Activated naive CD8-positive, alpha-beta T cell treated with anti-CD3 and anti-CD28 coated beads for 36 hours (primary cell): Measurements from ENCODE around the gene HLA-DMA. TPM values are rescaled to one million over a fixed set of nuclear protein-coding genes. Genes with fewer than 3 reads are reported as not detected.

ENCODE experiments used
- DNase-seq: peaks from one replicate; pipeline ENCODE4 v3.0.0; 2021
- H3K27ac Mint-ChIP-seq: one replicate; pipeline ENCODE4 v1.8.0; 2022; ENCODE audit warnings: mild to moderate bottlenecking, moderate library complexity, mixed read lengths
- H3K27me3 Mint-ChIP-seq: one replicate; pipeline ENCODE4 v1.8.0; 2022; ENCODE audit warnings: mild to moderate bottlenecking, mixed read lengths
- H3K36me3 Mint-ChIP-seq: one replicate; pipeline ENCODE4 v1.8.0; 2021; ENCODE audit warnings: mild to moderate bottlenecking, mixed read lengths
- H3K4me1 Mint-ChIP-seq: one replicate; pipeline ENCODE4 v1.8.0; 2021; ENCODE audit warnings: mixed read lengths
- H3K4me3 Mint-ChIP-seq: one replicate; pipeline ENCODE4 v1.8.0; 2022; ENCODE audit warnings: mild to moderate bottlenecking, moderate library complexity, mixed read lengths
- H3K9me3 Mint-ChIP-seq: one replicate; pipeline ENCODE4 v1.8.0; 2022; ENCODE audit warnings: mixed read lengths
- total RNA-seq, 2 experiments: library from RNA; stranded (reverse); gene quantifications; one replicate each; pipeline ENCODE4 v1.2.3, GENCODE V29; 2021

Gene HLA-DMA
- total RNA-seq, 2 experiments from 2014 or later, result 15.8 to 16.9 TPM

DNA sequence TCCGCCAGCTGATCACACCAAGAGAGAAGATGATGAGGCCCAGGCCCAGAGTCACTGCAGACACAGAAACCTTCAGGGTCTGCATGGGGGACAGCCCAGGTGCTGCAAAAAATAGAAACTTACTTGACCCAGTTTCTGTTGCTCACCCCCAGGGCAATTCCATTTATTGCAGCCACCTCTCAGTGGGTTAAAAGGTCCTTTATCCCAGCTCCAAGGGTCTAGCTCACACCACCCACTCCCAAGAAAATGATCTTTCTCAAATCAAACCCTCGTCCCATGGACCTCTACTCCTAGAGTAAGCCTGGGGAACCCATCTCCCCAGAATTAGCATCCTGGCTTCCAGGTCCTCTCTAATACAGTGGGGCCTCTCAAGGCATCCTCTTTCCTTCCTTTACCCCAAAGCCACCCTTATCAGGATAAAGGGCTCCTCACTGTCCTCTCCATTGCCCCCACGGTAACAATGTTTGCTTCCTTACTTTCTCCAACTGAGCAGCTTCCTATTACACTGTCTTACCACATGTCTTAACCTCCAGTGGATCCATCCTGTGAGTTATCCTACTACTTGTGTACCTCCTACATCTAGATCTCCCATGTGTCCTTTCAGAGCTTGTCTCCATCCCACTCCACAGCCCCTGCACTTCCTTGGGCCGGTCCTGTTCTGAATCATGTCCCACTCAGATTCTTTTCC, 17.2 kb downstream of the HLA-DMA start:
- H3K27me3 Mint-ChIP-seq, result no peaks in the 10 kb centered on the region
- H3K4me1 Mint-ChIP-seq, result peaks cover 18% of the 10 kb centered on the region
- DNase-seq, result no peak
- no peaks in the 10 kb centered on the region for H3K9me3 Mint-ChIP-seq
- H3K27ac Mint-ChIP-seq, result no peak overlapping the region
- H3K36me3 Mint-ChIP-seq, result peaks cover 1% of the 10 kb centered on the region
- no peak overlapping the region for H3K4me3 Mint-ChIP-seq

GRCh38 chr6:32933661-32934085, 19.2 kb downstream of the HLA-DMA start:
- no peaks in the 10 kb centered on the region for H3K9me3 Mint-ChIP-seq
- no peaks in the 10 kb centered on the region for H3K27me3 Mint-ChIP-seq
- H3K4me1 Mint-ChIP-seq, result peaks cover 11% of the 10 kb centered on the region
- no peak overlapping the region for H3K27ac Mint-ChIP-seq
- H3K4me3 Mint-ChIP-seq, result no peak overlapping the region
- DNase-seq, result peak; percentile 68
- peaks cover 1% of the 10 kb centered on the region for H3K36me3 Mint-ChIP-seq

- H3K4me1 Mint-ChIP-seq, result peaks cover 11% of the 10 kb centered on the region
- H3K27ac Mint-ChIP-seq, result no peak overlapping the region
- no peaks in the 10 kb centered on the region for H3K27me3 Mint-ChIP-seq
- H3K36me3 Mint-ChIP-seq, result peaks cover 1% of the 10 kb centered on the region
- no peak for DNase-seq
- H3K9me3 Mint-ChIP-seq, result no peaks in the 10 kb centered on the region
- no peak overlapping the region for H3K4me3 Mint-ChIP-seq
These were observed 20.6 kb downstream of the HLA-DMA start for GRCh38 chr6:32932132-32932868.

- Mint-ChIP-seq H3K27me3 (no peaks in the 10 kb centered on the region), H3K4me3 (no peak overlapping the region), H3K36me3 (no peaks in the 10 kb centered on the region), H3K27ac (no peak overlapping the region), H3K4me1 (peaks cover 11% of the 10 kb centered on the region), H3K9me3 (no peaks in the 10 kb centered on the region)
- DNase-seq, result no peak
These were observed 21.7 kb downstream of the HLA-DMA start for GRCh38 chr6:32931211-32931610.

GRCh38 chr6:32922083-32922482, 30.8 kb downstream of the HLA-DMA start:
- Mint-ChIP-seq H3K9me3 (no peaks in the 10 kb centered on the region), H3K4me3 (no peak overlapping the region), H3K4me1 (no peaks in the 10 kb centered on the region), H3K27ac (no peak overlapping the region), H3K27me3 (peaks cover 13% of the 10 kb centered on the region), H3K36me3 (no peaks in the 10 kb centered on the region)
- DNase-seq, result no peak

DNA sequence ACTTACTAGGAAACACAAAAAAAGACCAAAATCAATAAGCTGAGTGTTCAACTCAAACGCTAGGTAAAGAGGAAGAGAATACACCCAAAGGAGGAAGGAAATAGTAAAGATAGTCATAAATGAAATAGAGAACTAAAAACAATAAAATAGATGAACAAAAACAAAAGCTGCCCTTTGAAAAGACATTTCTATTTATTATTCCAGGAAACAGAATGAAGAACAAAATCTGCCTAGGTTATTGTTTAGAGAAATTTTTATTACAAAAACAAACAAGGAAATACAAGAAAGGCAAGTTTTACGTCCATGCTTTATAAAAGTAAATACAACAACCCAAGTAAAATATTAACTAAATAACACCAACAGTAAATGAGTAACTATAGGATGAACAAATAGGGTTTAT, 32.2 kb downstream of the HLA-DMA start:
- Mint-ChIP-seq H3K4me1 (no peaks in the 10 kb centered on the region), H3K27me3 (peaks cover 19% of the 10 kb centered on the region), H3K27ac (no peak overlapping the region), H3K4me3 (no peak overlapping the region), H3K36me3 (no peaks in the 10 kb centered on the region), H3K9me3 (no peaks in the 10 kb centered on the region)
- no peak for DNase-seq

- H3K36me3 Mint-ChIP-seq, result no peaks in the 10 kb centered on the region
- H3K27me3 Mint-ChIP-seq, result peaks cover 13% of the 10 kb centered on the region
- H3K27ac Mint-ChIP-seq, result no peak overlapping the region
- no peaks in the 10 kb centered on the region for H3K9me3 Mint-ChIP-seq
- no peaks in the 10 kb centered on the region for H3K4me1 Mint-ChIP-seq
- DNase-seq, result no peak
- no peak overlapping the region for H3K4me3 Mint-ChIP-seq
These were observed 39.9 kb downstream of the HLA-DMA start for GRCh38 chr6:32912951-32913350.

DNA sequence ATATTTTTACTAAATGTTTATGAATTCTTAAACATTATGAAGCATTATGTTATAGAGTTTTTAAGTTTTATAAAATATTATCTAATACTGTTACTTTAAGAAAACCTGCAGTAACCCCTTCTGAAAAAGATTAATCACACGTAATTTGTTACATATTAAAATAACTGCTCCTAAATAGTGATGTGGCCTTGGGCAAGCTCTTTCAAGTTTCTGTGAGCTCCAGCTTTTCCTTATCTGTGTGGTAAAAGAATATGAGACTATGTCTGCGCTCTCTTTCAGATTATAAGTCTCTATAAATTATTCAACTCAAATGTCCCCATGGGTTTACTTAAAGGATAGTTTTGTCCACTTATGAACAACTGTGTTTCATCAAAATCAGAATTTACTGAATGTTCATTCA, 44.0 kb downstream of the HLA-DMA start:
- Mint-ChIP-seq H3K27me3 (peaks cover 7% of the 10 kb centered on the region), H3K27ac (no peak overlapping the region), H3K36me3 (no peaks in the 10 kb centered on the region), H3K4me3 (no peak overlapping the region), H3K9me3 (no peaks in the 10 kb centered on the region), H3K4me1 (no peaks in the 10 kb centered on the region)
- no peak for DNase-seq

- no peak for DNase-seq
- Mint-ChIP-seq H3K27ac (no peak overlapping the region), H3K9me3 (no peaks in the 10 kb centered on the region), H3K4me1 (no peaks in the 10 kb centered on the region), H3K27me3 (peaks cover 4% of the 10 kb centered on the region), H3K4me3 (no peak overlapping the region), H3K36me3 (no peaks in the 10 kb centered on the region)
These were observed 46.4 kb downstream of the HLA-DMA start for GRCh38 chr6:32906539-32906938.

GRCh38 chr6:32905078-32905477, 47.8 kb downstream of the HLA-DMA start:
- Mint-ChIP-seq H3K4me3 (no peak overlapping the region), H3K27me3 (no peaks in the 10 kb centered on the region), H3K27ac (no peak overlapping the region)

GRCh38 chr6:32903952-32904351, 48.9 kb downstream of the HLA-DMA start:
- no peaks in the 10 kb centered on the region for H3K4me1 Mint-ChIP-seq
- H3K36me3 Mint-ChIP-seq, result peaks cover 9% of the 10 kb centered on the region
- no peaks in the 10 kb centered on the region for H3K9me3 Mint-ChIP-seq
- H3K4me3 Mint-ChIP-seq, result no peak overlapping the region
- H3K27ac Mint-ChIP-seq, result no peak overlapping the region
- DNase-seq, result no peak
- no peaks in the 10 kb centered on the region for H3K27me3 Mint-ChIP-seq

More at GRCh38 chr6:32905078-32905477, 47.8 kb downstream of the HLA-DMA start:
- Mint-ChIP-seq H3K9me3 (no peaks in the 10 kb centered on the region), H3K4me1 (no peaks in the 10 kb centered on the region), H3K36me3 (peaks cover 9% of the 10 kb centered on the region)
- DNase-seq, result no peak

Other genes starting within 250 kb of the HLA-DMA start
- gene HLA-DQA2, start 211.7 kb downstream of the HLA-DMA start, total RNA-seq, result under 1 TPM; 0.45 to 0.46 TPM
- under 1 TPM in 1 of 2 experiments, not detected in 1; 0.54 TPM for gene HLA-DQB2, start 189.6 kb downstream of the HLA-DMA start, total RNA-seq
- 1 to 10 TPM; 1.9 to 2.1 TPM for gene HLA-DOB, start 136.1 kb downstream of the HLA-DMA start, total RNA-seq
- gene TAP2, start 114.4 kb downstream of the HLA-DMA start, total RNA-seq, result 100 to 1,000 TPM; 216 to 226 TPM
- gene PSMB8, start 109.0 kb downstream of the HLA-DMA start, total RNA-seq, result 100 to 1,000 TPM; 385 to 393 TPM
- 100 to 1,000 TPM; 337 to 356 TPM for gene TAP1, start 99.4 kb downstream of the HLA-DMA start, total RNA-seq
- gene PSMB9, start 98.9 kb downstream of the HLA-DMA start, total RNA-seq, result 100 to 1,000 TPM; 315 to 316 TPM
- gene HLA-DMB, start 12.1 kb downstream of the HLA-DMA start, total RNA-seq, result 1 to 10 TPM; 4.6 to 6.1 TPM
- 100 to 1,000 TPM; 298 to 335 TPM for gene BRD2, start 15.5 kb upstream of the HLA-DMA start, total RNA-seq
- gene HLA-DOA, start 56.5 kb upstream of the HLA-DMA start, total RNA-seq, result 1 to 10 TPM; 9.8 to 9.9 TPM
- gene HLA-DPA1, start 120.6 kb upstream of the HLA-DMA start, total RNA-seq, result 10 to 100 TPM; 14.7 to 16.3 TPM
- 1 to 10 TPM; 8.2 to 9.3 TPM for gene HLA-DPB1, start 122.9 kb upstream of the HLA-DMA start, total RNA-seq
- gene COL11A2, start 239.4 kb upstream of the HLA-DMA start, total RNA-seq, result 1 to 10 TPM; 1.0 to 1.1 TPM
- 10 to 100 TPM; 40.4 to 42.1 TPM for gene RXRB, start 247.6 kb upstream of the HLA-DMA start, total RNA-seq
- 10 to 100 TPM; 51.0 to 55.6 TPM for gene SLC39A7, start 247.8 kb upstream of the HLA-DMA start, total RNA-seq